WTC11 (cell line): Measurements from ENCODE around the gene CBX6. TPM values are rescaled to one million over a fixed set of nuclear protein-coding genes. Genes with fewer than 3 reads are reported as not detected.

Experiments used
- ATAC-seq: fragments of 200-7000 bp; cut with Tn5 transposase; 2 replicates; pipeline ENCODE4 v1.10.0; 2021; ENCODE audit warnings: mild to moderate bottlenecking, moderate library complexity
- CTCF ChIA-PET: fragments of 300-600 bp; sonication (Branson Sonifier 250); formaldehyde crosslinking; loops from one replicate; lab custom pipeline; 2021; ENCODE audit warnings: antibody characterized with exemption; lab: Charles Lee
- POLR2A ChIA-PET: fragments of 350-600 bp; sonication (Branson Sonifier 250); formaldehyde crosslinking; loops from one replicate; lab custom pipeline; 2021; ENCODE audit warnings: antibody characterized with exemption; lab: Charles Lee
- DNase-seq: peaks from one replicate; pipeline ENCODE4 v3.0.0; 2021; ENCODE audit warnings: low spot score
- H3K27ac Mint-ChIP-seq: 2 replicates; pipeline ENCODE4 v1.8.0; 2021; ENCODE audit warnings: mixed read lengths
- H3K27me3 Mint-ChIP-seq: 2 replicates; pipeline ENCODE4 v1.8.0; 2021; ENCODE audit warnings: low read depth, mild to moderate bottlenecking, moderate library complexity, mixed read lengths
- H3K36me3 Mint-ChIP-seq: 2 replicates; pipeline ENCODE4 v1.8.0; 2021; ENCODE audit warnings: mixed read lengths
- H3K4me1 Mint-ChIP-seq: 2 replicates; pipeline ENCODE4 v1.8.0; 2022; ENCODE audit warnings: mixed read lengths
- H3K4me3 Mint-ChIP-seq: 2 replicates; pipeline ENCODE4 v1.8.0; 2021; ENCODE audit warnings: mild to moderate bottlenecking, moderate library complexity, mixed read lengths
- H3K9me3 Mint-ChIP-seq: 2 replicates; pipeline ENCODE4 v1.8.0; 2021; ENCODE audit warnings: mixed read lengths
- CBFB ChIP-seq: sonication (generic); formaldehyde crosslinking; IDR thresholded peaks from 2 replicates; pipeline ENCODE4 v1.8.1; 2022; ENCODE audit warnings: mild to moderate bottlenecking, low read depth, missing genetic modification reagents
- ELF4 ChIP-seq: sonication (generic); formaldehyde crosslinking; IDR thresholded peaks from 2 replicates; pipeline ENCODE4 v1.8.1; 2022; ENCODE audit warnings: low read depth, mild to moderate bottlenecking, moderate library complexity, missing genetic modification reagents
- ESRRA ChIP-seq: sonication (generic); formaldehyde crosslinking; IDR thresholded peaks from 2 replicates; pipeline ENCODE4 v1.8.1; 2022; ENCODE audit warnings: mild to moderate bottlenecking, missing genetic modification reagents, borderline replicate concordance
- FOXK1 ChIP-seq: sonication (generic); formaldehyde crosslinking; IDR thresholded peaks from 2 replicates; pipeline ENCODE4 v1.8.0; 2022; ENCODE audit warnings: mild to moderate bottlenecking, moderate library complexity, missing genetic modification reagents
- FOXP1 ChIP-seq: sonication (generic); formaldehyde crosslinking; IDR thresholded peaks from 2 replicates; pipeline ENCODE4 v1.8.0; 2022; ENCODE audit warnings: missing genetic modification reagents, mild to moderate bottlenecking, moderate library complexity, borderline replicate concordance
- MYBL2 ChIP-seq: sonication (generic); formaldehyde crosslinking; IDR thresholded peaks from 2 replicates; pipeline ENCODE4 v1.8.1; 2023; ENCODE audit warnings: mild to moderate bottlenecking, moderate library complexity, missing genetic modification reagents
- NFYB ChIP-seq: sonication (generic); formaldehyde crosslinking; conservative IDR thresholded peaks from 2 replicates; pipeline ENCODE4 v1.8.0; 2022; ENCODE audit warnings: low read depth, missing genetic modification reagents
- PRRX2 ChIP-seq: fragments of 250-450 bp; sonication (Bioruptor Pico); IDR thresholded peaks from 2 replicates; pipeline ENCODE4 v1.8.0; 2021; ENCODE audit warnings: mild to moderate bottlenecking
- SOX15 ChIP-seq: fragments of 250-450 bp; sonication (Bioruptor Pico); IDR thresholded peaks from 2 replicates; pipeline ENCODE4 v1.9.0; 2021; ENCODE audit warnings: mild to moderate bottlenecking
- TEAD4 ChIP-seq: sonication (generic); formaldehyde crosslinking; IDR thresholded peaks from 2 replicates; pipeline ENCODE4 v1.8.0; 2022; ENCODE audit warnings: mild to moderate bottlenecking, missing genetic modification reagents
- ZNF138 ChIP-seq: sonication (generic); formaldehyde crosslinking; conservative IDR thresholded peaks from 2 replicates; pipeline ENCODE4 v1.8.1; 2022; ENCODE audit warnings: mild to moderate bottlenecking, moderate library complexity, missing genetic modification reagents
- ZNF317 ChIP-seq: sonication (generic); formaldehyde crosslinking; IDR thresholded peaks from 2 replicates; pipeline ENCODE4 v1.8.1; 2023; ENCODE audit warnings: low read depth, mild to moderate bottlenecking, moderate library complexity, missing genetic modification reagents, borderline replicate concordance
- ZNF671 ChIP-seq: fragments of 250-450 bp; sonication (Bioruptor Pico); IDR thresholded peaks from 2 replicates; pipeline ENCODE4 v1.8.0; 2021; ENCODE audit warnings: mild to moderate bottlenecking
- total RNA-seq: library from RNA; stranded (reverse); gene quantifications from 3 replicates; pipeline ENCODE4 v1.2.3, GENCODE V29; 2021
- TF ChIP-seq, protein P1 (sequence below): sonication (generic); formaldehyde crosslinking; IDR thresholded peaks from 2 replicates; pipeline ENCODE4 v1.8.0; 2022; ENCODE audit warnings: missing genetic modification reagents
- TF ChIP-seq, protein P2 (sequence below): sonication (generic); formaldehyde crosslinking; IDR thresholded peaks from 2 replicates; pipeline ENCODE4 v1.8.0; 2023; ENCODE audit warnings: missing genetic modification reagents
- TF ChIP-seq, protein P3 (sequence below): sonication (generic); formaldehyde crosslinking; IDR thresholded peaks from 2 replicates; pipeline ENCODE4 v1.8.0; 2022; ENCODE audit warnings: mild to moderate bottlenecking, missing genetic modification reagents
- TF ChIP-seq, protein P4 (sequence below): fragments of 250-450 bp; sonication (Bioruptor Pico); IDR thresholded peaks from 2 replicates; pipeline ENCODE4 v1.9.0; 2021; ENCODE audit warnings: mild to moderate bottlenecking
- TF ChIP-seq, protein P5 (sequence below): sonication (generic); formaldehyde crosslinking; IDR thresholded peaks from 2 replicates; pipeline ENCODE4 v1.8.1; 2023; ENCODE audit warnings: mild to moderate bottlenecking, missing genetic modification reagents
- TF ChIP-seq, protein P6 (sequence below): sonication (generic); formaldehyde crosslinking; IDR thresholded peaks from 2 replicates; pipeline ENCODE4 v1.8.0; 2023; ENCODE audit warnings: mild to moderate bottlenecking, missing genetic modification reagents

CBX6 gene
- total RNA-seq, 1 experiment from 2014 or later, result 27.0 TPM

DNA sequence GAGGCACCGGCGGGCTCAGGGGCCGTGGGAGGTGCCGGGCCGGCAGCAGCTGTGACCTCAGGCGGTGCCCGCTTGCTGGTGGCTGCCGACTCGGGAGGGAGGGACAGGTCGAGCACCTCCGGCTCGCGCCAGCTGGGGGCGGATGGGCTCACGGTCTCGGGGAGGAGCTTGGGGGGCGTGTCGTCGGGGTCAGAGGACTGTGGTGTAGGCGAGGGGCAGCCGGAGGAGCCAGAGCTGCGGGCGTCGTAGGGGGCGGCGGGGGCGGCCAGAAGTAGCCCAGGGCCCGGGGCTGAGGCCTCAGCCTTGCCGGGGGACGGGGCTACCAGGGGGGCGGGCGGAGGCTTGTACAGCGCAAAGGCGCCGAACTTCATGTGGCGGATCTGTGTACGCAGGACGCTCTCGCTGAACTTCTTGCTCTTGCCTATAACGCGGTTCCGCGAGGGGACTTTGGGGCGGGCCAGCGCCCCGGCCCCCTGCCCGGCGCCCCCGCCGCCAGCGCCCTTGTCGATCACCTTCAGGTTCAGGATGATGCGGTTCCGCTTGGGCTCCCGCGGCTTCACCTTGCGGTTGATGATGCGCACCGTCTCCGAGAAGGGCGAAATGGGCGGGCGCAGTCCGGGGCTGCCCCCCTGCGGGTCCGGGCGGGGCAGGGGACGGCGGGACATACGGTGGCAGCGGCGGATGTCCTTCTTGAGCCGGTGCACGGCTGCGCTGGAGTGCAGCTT lies 5.5 kb downstream of the CBX6 start:
- Mint-ChIP-seq H3K27ac (no peak overlapping the region), H3K27me3 (no peaks in the 10 kb centered on the region), H3K4me1 (peaks cover 36% of the 10 kb centered on the region), H3K9me3 (no peaks in the 10 kb centered on the region), H3K36me3 (peaks cover 13% of the 10 kb centered on the region; the same call in 1 of the 2 replicates), H3K4me3 (no peak overlapping the region)
- ATAC-seq, result peak; percentile 55
- ChIA-PET POLR2A (no interaction called here), CTCF (interaction anchor here (0.6 to 1.2 kb wide), 7 partner anchors 16 to 534 kb away, joined by 3 to 16 read pairs (median 3); no protein-coding TSS in a partner anchor)
- TF ChIP-seq ELF4 (CRISPR knock-in tag) (no peak), FOXP1 (CRISPR knock-in tag) (no peak), NFYB (no peak), MYBL2 (CRISPR knock-in tag) (no peak)
- peak; percentile 70 for DNase-seq

DNA sequence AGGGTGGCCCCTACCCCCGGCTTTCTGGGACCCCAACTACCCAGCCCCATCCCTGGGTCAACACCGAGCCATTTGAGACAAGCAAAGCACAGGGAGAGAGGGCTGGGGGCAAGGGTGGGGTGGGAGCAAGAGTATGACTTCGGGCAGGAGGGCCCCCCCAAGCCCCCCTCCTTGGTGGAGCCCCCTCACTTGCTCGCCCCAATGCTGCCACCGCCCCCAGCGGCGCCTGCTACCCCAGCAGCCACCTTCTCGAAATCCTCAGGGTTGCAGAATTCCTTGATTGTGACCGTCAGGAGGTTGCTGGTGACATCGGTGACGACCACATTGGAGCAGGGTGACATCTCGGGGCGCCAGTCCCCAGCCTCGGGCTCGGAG lies 6.0 kb downstream of the CBX6 start:
- Mint-ChIP-seq H3K36me3 (peaks cover 13% of the 10 kb centered on the region; the same call in 1 of the 2 replicates), H3K4me3 (no peak overlapping the region), H3K9me3 (no peaks in the 10 kb centered on the region), H3K27ac (no peak overlapping the region), H3K4me1 (peaks cover 41% of the 10 kb centered on the region), H3K27me3 (no peaks in the 10 kb centered on the region)
- POLR2A ChIA-PET, result no interaction called here
- TF ChIP-seq ZNF138 (CRISPR knock-in tag) (no peak), PRRX2 (CRISPR knock-in tag) (no peak), SOX15 (no peak), ELF4 (CRISPR knock-in tag) (no peak)
- TF ChIP-seq, protein P1, sequence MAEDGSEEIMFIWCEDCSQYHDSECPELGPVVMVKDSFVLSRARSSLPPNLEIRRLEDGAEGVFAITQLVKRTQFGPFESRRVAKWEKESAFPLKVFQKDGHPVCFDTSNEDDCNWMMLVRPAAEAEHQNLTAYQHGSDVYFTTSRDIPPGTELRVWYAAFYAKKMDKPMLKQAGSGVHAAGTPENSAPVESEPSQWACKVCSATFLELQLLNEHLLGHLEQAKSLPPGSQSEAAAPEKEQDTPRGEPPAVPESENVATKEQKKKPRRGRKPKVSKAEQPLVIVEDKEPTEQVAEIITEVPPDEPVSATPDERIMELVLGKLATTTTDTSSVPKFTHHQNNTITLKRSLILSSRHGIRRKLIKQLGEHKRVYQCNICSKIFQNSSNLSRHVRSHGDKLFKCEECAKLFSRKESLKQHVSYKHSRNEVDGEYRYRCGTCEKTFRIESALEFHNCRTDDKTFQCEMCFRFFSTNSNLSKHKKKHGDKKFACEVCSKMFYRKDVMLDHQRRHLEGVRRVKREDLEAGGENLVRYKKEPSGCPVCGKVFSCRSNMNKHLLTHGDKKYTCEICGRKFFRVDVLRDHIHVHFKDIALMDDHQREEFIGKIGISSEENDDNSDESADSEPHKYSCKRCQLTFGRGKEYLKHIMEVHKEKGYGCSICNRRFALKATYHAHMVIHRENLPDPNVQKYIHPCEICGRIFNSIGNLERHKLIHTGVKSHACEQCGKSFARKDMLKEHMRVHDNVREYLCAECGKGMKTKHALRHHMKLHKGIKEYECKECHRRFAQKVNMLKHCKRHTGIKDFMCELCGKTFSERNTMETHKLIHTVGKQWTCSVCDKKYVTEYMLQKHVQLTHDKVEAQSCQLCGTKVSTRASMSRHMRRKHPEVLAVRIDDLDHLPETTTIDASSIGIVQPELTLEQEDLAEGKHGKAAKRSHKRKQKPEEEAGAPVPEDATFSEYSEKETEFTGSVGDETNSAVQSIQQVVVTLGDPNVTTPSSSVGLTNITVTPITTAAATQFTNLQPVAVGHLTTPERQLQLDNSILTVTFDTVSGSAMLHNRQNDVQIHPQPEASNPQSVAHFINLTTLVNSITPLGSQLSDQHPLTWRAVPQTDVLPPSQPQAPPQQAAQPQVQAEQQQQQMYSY, result no peak
- TF ChIP-seq, protein P2, sequence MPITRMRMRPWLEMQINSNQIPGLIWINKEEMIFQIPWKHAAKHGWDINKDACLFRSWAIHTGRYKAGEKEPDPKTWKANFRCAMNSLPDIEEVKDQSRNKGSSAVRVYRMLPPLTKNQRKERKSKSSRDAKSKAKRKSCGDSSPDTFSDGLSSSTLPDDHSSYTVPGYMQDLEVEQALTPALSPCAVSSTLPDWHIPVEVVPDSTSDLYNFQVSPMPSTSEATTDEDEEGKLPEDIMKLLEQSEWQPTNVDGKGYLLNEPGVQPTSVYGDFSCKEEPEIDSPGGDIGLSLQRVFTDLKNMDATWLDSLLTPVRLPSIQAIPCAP, result no peak
- TF ChIP-seq, protein P3, sequence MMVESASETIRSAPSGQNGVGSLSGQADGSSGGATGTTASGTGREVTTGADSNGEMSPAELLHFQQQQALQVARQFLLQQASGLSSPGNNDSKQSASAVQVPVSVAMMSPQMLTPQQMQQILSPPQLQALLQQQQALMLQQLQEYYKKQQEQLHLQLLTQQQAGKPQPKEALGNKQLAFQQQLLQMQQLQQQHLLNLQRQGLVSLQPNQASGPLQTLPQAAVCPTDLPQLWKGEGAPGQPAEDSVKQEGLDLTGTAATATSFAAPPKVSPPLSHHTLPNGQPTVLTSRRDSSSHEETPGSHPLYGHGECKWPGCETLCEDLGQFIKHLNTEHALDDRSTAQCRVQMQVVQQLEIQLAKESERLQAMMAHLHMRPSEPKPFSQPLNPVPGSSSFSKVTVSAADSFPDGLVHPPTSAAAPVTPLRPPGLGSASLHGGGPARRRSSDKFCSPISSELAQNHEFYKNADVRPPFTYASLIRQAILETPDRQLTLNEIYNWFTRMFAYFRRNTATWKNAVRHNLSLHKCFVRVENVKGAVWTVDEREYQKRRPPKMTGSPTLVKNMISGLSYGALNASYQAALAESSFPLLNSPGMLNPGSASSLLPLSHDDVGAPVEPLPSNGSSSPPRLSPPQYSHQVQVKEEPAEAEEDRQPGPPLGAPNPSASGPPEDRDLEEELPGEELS (CRISPR knock-in tag), result no peak
- ATAC-seq (no peak), DNase-seq (no peak)
- CTCF ChIA-PET, result interaction anchor here (0.7 to 1.2 kb wide), 6 partner anchors 15 to 174 kb away, joined by 3 to 16 read pairs (median 3); no protein-coding TSS in a partner anchor

DNA sequence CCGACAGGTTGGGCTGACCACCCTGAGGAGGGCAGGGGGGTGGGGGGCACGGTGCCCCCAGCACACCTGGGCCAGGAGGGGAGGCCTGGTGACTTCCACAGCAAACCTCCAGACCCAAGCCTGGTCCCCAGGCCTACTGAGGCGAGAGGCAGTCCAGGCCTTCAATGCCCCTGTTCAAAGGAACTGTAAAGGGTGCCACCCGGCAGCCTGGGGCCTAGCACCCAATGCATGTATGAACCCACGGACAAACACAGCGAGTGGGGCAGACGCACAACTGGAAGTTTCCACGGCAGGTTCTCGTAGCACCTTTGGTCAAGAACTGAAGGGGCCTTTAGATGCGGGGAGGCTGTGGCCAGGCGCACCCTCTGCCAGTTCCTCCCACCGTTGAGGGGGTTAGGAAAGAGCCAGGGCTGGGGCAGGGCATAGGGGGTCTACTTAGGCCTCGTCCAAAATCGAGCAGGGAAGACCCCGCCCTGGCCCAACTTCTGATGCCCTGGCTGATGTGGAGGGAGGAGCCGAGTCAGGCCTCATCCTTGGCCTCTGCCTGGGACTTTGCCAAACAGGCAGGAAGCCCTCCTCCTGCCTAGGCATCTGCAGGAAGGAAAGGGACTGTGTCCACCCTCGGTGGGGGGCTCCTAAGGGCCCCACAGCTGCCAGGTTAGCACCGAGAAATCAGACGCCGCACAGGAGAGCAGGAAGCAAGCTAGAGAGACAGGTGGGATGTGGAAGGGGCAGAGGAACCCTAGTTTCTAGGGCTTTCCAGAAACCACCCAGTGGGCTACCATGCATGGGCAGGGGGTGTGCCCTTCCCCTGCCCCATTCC lies 6.6 kb downstream of the CBX6 start:
- no peaks in the 10 kb centered on the region for H3K9me3 Mint-ChIP-seq
- ChIA-PET POLR2A (no interaction called here), CTCF (interaction anchor here (1.1 to 1.4 kb wide), 4 partner anchors 62 to 174 kb away, joined by 3 to 16 read pairs (median 8); no protein-coding TSS in a partner anchor)
- no peak for DNase-seq
- H3K4me3 Mint-ChIP-seq, result no peak overlapping the region
- peaks cover 39% of the 10 kb centered on the region for H3K4me1 Mint-ChIP-seq
- no peaks in the 10 kb centered on the region for H3K27me3 Mint-ChIP-seq
- H3K36me3 Mint-ChIP-seq, result peaks cover 13% of the 10 kb centered on the region; the same call in 1 of the 2 replicates
- no peak overlapping the region for H3K27ac Mint-ChIP-seq
- no peak for ATAC-seq
- TF ChIP-seq ZNF317 (CRISPR knock-in tag), result no peak
- TF ChIP-seq CBFB, result no peak
- TF ChIP-seq, protein P4, sequence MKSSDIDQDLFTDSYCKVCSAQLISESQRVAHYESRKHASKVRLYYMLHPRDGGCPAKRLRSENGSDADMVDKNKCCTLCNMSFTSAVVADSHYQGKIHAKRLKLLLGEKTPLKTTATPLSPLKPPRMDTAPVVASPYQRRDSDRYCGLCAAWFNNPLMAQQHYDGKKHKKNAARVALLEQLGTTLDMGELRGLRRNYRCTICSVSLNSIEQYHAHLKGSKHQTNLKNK (CRISPR knock-in tag), result no peak
- TF ChIP-seq, protein P5, sequence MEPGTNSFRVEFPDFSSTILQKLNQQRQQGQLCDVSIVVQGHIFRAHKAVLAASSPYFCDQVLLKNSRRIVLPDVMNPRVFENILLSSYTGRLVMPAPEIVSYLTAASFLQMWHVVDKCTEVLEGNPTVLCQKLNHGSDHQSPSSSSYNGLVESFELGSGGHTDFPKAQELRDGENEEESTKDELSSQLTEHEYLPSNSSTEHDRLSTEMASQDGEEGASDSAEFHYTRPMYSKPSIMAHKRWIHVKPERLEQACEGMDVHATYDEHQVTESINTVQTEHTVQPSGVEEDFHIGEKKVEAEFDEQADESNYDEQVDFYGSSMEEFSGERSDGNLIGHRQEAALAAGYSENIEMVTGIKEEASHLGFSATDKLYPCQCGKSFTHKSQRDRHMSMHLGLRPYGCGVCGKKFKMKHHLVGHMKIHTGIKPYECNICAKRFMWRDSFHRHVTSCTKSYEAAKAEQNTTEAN, result no peak
- no peak for TF ChIP-seq ESRRA (CRISPR knock-in tag)
- TF ChIP-seq ZNF671 (CRISPR knock-in tag), result no peak
- no peak for TF ChIP-seq MYBL2 (CRISPR knock-in tag)
- TF ChIP-seq TEAD4 (CRISPR knock-in tag), result no peak
- no peak for TF ChIP-seq FOXK1 (CRISPR knock-in tag)
- TF ChIP-seq, protein P6, sequence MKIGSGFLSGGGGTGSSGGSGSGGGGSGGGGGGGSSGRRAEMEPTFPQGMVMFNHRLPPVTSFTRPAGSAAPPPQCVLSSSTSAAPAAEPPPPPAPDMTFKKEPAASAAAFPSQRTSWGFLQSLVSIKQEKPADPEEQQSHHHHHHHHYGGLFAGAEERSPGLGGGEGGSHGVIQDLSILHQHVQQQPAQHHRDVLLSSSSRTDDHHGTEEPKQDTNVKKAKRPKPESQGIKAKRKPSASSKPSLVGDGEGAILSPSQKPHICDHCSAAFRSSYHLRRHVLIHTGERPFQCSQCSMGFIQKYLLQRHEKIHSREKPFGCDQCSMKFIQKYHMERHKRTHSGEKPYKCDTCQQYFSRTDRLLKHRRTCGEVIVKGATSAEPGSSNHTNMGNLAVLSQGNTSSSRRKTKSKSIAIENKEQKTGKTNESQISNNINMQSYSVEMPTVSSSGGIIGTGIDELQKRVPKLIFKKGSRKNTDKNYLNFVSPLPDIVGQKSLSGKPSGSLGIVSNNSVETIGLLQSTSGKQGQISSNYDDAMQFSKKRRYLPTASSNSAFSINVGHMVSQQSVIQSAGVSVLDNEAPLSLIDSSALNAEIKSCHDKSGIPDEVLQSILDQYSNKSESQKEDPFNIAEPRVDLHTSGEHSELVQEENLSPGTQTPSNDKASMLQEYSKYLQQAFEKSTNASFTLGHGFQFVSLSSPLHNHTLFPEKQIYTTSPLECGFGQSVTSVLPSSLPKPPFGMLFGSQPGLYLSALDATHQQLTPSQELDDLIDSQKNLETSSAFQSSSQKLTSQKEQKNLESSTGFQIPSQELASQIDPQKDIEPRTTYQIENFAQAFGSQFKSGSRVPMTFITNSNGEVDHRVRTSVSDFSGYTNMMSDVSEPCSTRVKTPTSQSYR (CRISPR knock-in tag), result no peak
